SK-N-SH (cell line): ENCODE data around the gene TAF5L. TPM values are rescaled to one million over a fixed set of nuclear protein-coding genes. Genes with fewer than 3 reads are reported as not detected.
A peak's percentile ranks its signal among the peaks of the same experiment; 100 is the strongest.

ENCODE experiments used
- CTCF ChIA-PET: fragments of 300-600, 350-600 bp; formaldehyde crosslinking; extraction: SDS; loops from one replicate; lab custom pipeline; 2021; lab: Yijun Ruan, JAX
- POLR2A ChIA-PET: fragments of 350-600 bp; sonication (Branson Sonifier 250); formaldehyde crosslinking; extraction: SDS; loops from one replicate; lab custom pipeline; 2020; ENCODE audit warnings: antibody characterized with exemption, inconsistent platforms; lab: Yijun Ruan, JAX
- DNase-seq: peaks from one replicate; pipeline ENCODE4 v3.0.0; 2012
- H2AFZ ChIP-seq: fragments of 200-600 bp; sonication (generic); 2 replicates; pipeline ENCODE4 v1.8.1; 2016; ENCODE audit warnings: antibody characterized with exemption, mild to moderate bottlenecking, low read depth
- H3F3A ChIP-seq: fragments of 200-600 bp; sonication (generic); replicated peaks from 2 replicates; pipeline ENCODE3; 2016; ENCODE audit warnings: antibody characterized with exemption, mild to moderate bottlenecking; ENCODE audit not compliant: insufficient read depth
- H3K27ac ChIP-seq, 2 experiments: fragments of 200-500 bp in 1 of 2; fragments of 200-600 bp in 1 of 2; sonication (Bioruptor generic) in 1 of 2; sonication (generic), shearing (Covaris generic) in 1 of 2; 2 replicates each; pipeline versions ENCODE4 v1.5.1 to v1.6.1; 2014 to 2016; ENCODE audit warnings: low read depth in 2 of 2, inconsistent platforms in 1 of 2, low read length in 1 of 2, mild to moderate bottlenecking in 1 of 2, mixed read lengths in 1 of 2
- H3K27me3 ChIP-seq: fragments of 200-600 bp; sonication (generic), shearing (Covaris generic); 2 replicates; pipeline ENCODE4 v1.6.1; 2016; ENCODE audit warnings: mixed run types; ENCODE audit not compliant: insufficient read depth
- H3K36me3 ChIP-seq, 2 experiments: fragments of 200-500 bp in 1 of 2; fragments of 200-600 bp in 1 of 2; sonication (Bioruptor generic) in 1 of 2; sonication (generic) in 1 of 2; replicated peaks in 1 of 2; 2 replicates each; pipeline versions ENCODE3 to v1.5.1; 2014 to 2016; ENCODE audit warnings: low read length in 1 of 2, mild to moderate bottlenecking in 1 of 2; ENCODE audit not compliant: insufficient read depth in 2 of 2, control insufficient read depth in 1 of 2
- H3K4me1 ChIP-seq, 2 experiments: fragments of 200-500 bp in 1 of 2; fragments of 200-600 bp in 1 of 2; sonication (Bioruptor generic) in 1 of 2; sonication (generic), shearing (Covaris generic) in 1 of 2; 2 replicates each; pipeline versions ENCODE4 v1.5.1 to v1.6.1; 2014 to 2016; ENCODE audit warnings: low read depth in 1 of 2, low read length in 1 of 2, mixed run types in 1 of 2; ENCODE audit not compliant: insufficient read depth in 2 of 2, control insufficient read depth in 1 of 2
- H3K4me2 ChIP-seq: fragments of 200-600 bp; sonication (generic), shearing (Covaris generic); 2 replicates; pipeline ENCODE4 v1.6.1; 2017; ENCODE audit warnings: mixed run types
- H3K4me3 ChIP-seq, 2 experiments: fragments of 200-500 bp in 1 of 2; fragments of 200-600 bp in 1 of 2; sonication (Bioruptor generic) in 1 of 2; sonication (generic), shearing (Covaris generic) in 1 of 2; 2 replicates each; pipeline versions ENCODE4 v1.5.1 to v1.8.1; 2014 to 2016; ENCODE audit warnings: low read depth in 2 of 2, inconsistent platforms in 1 of 2, low read length in 1 of 2, mild to moderate bottlenecking in 1 of 2, mixed read lengths in 1 of 2, moderate library complexity in 1 of 2
- H3K79me2 ChIP-seq: fragments of 200-600 bp; sonication (generic); 2 replicates; pipeline ENCODE4 v1.8.1; 2017; ENCODE audit warnings: mild to moderate bottlenecking; ENCODE audit not compliant: insufficient read depth
- H3K9ac ChIP-seq: fragments of 200-600 bp; sonication (generic); 2 replicates; pipeline ENCODE4 v1.6.1; 2017; ENCODE audit warnings: mixed run types
- H3K9me2 ChIP-seq: fragments of 200-600 bp; sonication (generic); 2 replicates; pipeline ENCODE4 v1.6.1; 2017; ENCODE audit warnings: mixed run types
- H3K9me3 ChIP-seq: fragments of 200-600 bp; sonication (generic); 2 replicates; pipeline ENCODE4 v1.6.1; 2017; ENCODE audit warnings: mixed run types, mild to moderate bottlenecking, moderate library complexity
- H4K20me1 ChIP-seq: fragments of 200-600 bp; sonication (generic); 2 replicates; pipeline ENCODE4 v1.6.1; 2017; ENCODE audit warnings: mild to moderate bottlenecking, mixed run types; ENCODE audit not compliant: insufficient read depth
- ELF1 ChIP-seq: IDR thresholded peaks from 2 replicates; pipeline ENCODE4 v1.4.0; 2012
- EP300 ChIP-seq, 2 experiments: IDR thresholded peaks; 2 replicates each; pipeline versions ENCODE4 v1.4.0 to v1.6.1; 2012; ENCODE audit warnings: borderline replicate concordance in 1 of 2, low read depth in 1 of 2, low read length in 1 of 2
- EZH2phosphoT487 ChIP-seq: fragments of 200-600 bp; sonication (generic); IDR thresholded peaks from 2 replicates; pipeline ENCODE4 v1.6.1; 2017; ENCODE audit warnings: low read depth, mixed run types, mild to moderate bottlenecking, antibody characterized with exemption, moderate library complexity, borderline replicate concordance
- FOSL2 ChIP-seq: IDR thresholded peaks from 2 replicates; pipeline ENCODE4 v1.4.0; 2012; ENCODE audit warnings: low read depth, mild to moderate bottlenecking, moderate library complexity, borderline replicate concordance
- GABPA ChIP-seq: IDR thresholded peaks from 2 replicates; pipeline ENCODE4 v1.4.0; 2012; ENCODE audit warnings: low read depth, mild to moderate bottlenecking
- GATA2 ChIP-seq: sonication (generic); formaldehyde crosslinking; IDR thresholded peaks from 2 replicates; pipeline ENCODE4 v1.5.0; 2020; ENCODE audit warnings: mild to moderate bottlenecking, missing genetic modification reagents
- IRF3 ChIP-seq: fragments of 150-350 bp; IDR thresholded peaks from 2 replicates; pipeline ENCODE4 v1.6.1; 2016; ENCODE audit warnings: mild to moderate bottlenecking, low read depth, low read length
- MAX ChIP-seq: IDR thresholded peaks from 2 replicates; pipeline ENCODE4 v1.4.0; 2012; ENCODE audit warnings: low read depth
- NFIC ChIP-seq: IDR thresholded peaks from 2 replicates; pipeline ENCODE4 v1.4.0; 2012; ENCODE audit warnings: borderline replicate concordance
- RAD21 ChIP-seq: IDR thresholded peaks from 2 replicates; pipeline ENCODE4 v1.6.1; 2012; ENCODE audit warnings: mild to moderate bottlenecking, low read length
- RCOR1 ChIP-seq: fragments of 150-350 bp; IDR thresholded peaks from 2 replicates; pipeline ENCODE4 v1.6.1; 2017; ENCODE audit warnings: antibody characterized with exemption, low read length
- RXRA ChIP-seq: IDR thresholded peaks from 2 replicates; pipeline ENCODE4 v1.4.0; 2012; ENCODE audit warnings: low read depth, mild to moderate bottlenecking, borderline replicate concordance
- WGBS: methylation state at CpG from one replicate; pipeline ENCODE4 v1.1.6; 2017; ENCODE audit warnings: low lambda C conversion rate; 5-methylcytosine and 5-hydroxymethylcytosine counted together
- polyA plus RNA-seq, 3 experiments: library from polyadenylated mRNA; depleted of rRNA; stranded (reverse); fragments of >200 nt; gene quantifications; 2 replicates each; pipeline ENCODE4 v1.2.3, GENCODE V29; 2012
- TF ChIP-seq, protein P1 (sequence below): IDR thresholded peaks from 2 replicates; pipeline ENCODE4 v1.6.1; 2012; ENCODE audit warnings: mild to moderate bottlenecking, low read depth, low read length, moderate library complexity
- TF ChIP-seq, protein P2 (sequence below): fragments of 200-600 bp; sonication (generic); IDR thresholded peaks from 2 replicates; pipeline ENCODE4 v1.6.1; 2017; ENCODE audit warnings: antibody characterized with exemption, mild to moderate bottlenecking, moderate library complexity
- TF ChIP-seq, protein P3 (sequence below): IDR thresholded peaks from 2 replicates; pipeline ENCODE4 v1.4.0; 2012; ENCODE audit warnings: low read depth, borderline replicate concordance

TAF5L gene
- polyA plus RNA-seq, 1 of the 3 experiments (the other 2 are of a cell fraction) = 17.1 TPM

DNA sequence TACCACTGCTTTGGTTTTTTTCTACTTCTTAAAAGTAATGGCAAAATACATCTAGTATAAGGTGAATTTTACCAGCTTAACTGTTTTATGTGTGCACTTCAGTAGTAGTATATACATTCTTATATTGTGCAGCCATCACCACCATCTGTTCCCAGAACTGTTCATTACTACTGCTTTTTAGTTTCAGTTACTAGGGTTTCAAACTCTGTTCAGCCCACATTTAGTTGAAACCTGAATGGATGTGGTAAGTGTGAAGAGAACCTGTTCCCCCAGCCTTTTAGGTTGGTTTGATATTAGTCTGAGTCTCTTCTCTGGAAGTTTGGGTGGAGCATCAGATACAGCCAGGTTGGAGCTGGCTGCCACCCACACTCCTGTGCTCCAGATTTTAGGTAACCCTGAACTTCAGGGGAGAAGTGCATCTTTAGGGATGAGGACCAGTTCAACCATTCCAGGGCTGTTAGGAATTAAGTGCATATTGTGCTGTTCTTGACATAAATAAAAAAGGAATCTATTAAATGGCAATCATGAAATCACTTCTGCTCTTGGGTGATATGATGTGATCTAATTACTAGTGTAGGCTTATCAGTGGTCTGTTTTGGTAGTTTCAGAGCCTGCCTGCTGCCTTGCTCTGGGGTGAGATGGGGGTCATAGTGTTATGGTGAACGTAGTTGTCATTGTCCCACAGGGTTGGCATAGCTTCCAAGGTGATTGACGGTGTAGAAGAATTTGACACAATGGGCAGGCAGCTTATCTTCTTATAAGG, 32.3 kb upstream of the TAF5L start:
- ChIA-PET POLR2A (no interaction called here), CTCF (interaction anchor here (0.8 to 1.3 kb wide), 2 partner anchors 173 to 654 kb away, joined by 3 read pairs; no protein-coding TSS in a partner anchor)
- DNase-seq = peak; percentile 48
- H3K4me1 ChIP-seq = peaks cover 0 to 14% of the 10 kb centered on the region in 2 experiments; a peak in 2 of 4 replicates
- 88% methylated on average over 2 of the region's 2 CpGs for WGBS
- no peak overlapping the region for H3K9ac ChIP-seq
- H3K27me3 ChIP-seq = no peaks in the 10 kb centered on the region
- H3K4me3 ChIP-seq = no peak overlapping the region
- no peaks in the 10 kb centered on the region for H4K20me1 ChIP-seq
- H3K36me3 ChIP-seq = peaks cover 46 to 85% of the 10 kb centered on the region in 2 experiments
- H3K4me2 ChIP-seq = no peak overlapping the region
- H3K79me2 ChIP-seq = no peaks in the 10 kb centered on the region
- H3K9me3 ChIP-seq = no peaks in the 10 kb centered on the region
- no peak overlapping the region for H3K27ac ChIP-seq
- TF ChIP-seq, protein P1, sequence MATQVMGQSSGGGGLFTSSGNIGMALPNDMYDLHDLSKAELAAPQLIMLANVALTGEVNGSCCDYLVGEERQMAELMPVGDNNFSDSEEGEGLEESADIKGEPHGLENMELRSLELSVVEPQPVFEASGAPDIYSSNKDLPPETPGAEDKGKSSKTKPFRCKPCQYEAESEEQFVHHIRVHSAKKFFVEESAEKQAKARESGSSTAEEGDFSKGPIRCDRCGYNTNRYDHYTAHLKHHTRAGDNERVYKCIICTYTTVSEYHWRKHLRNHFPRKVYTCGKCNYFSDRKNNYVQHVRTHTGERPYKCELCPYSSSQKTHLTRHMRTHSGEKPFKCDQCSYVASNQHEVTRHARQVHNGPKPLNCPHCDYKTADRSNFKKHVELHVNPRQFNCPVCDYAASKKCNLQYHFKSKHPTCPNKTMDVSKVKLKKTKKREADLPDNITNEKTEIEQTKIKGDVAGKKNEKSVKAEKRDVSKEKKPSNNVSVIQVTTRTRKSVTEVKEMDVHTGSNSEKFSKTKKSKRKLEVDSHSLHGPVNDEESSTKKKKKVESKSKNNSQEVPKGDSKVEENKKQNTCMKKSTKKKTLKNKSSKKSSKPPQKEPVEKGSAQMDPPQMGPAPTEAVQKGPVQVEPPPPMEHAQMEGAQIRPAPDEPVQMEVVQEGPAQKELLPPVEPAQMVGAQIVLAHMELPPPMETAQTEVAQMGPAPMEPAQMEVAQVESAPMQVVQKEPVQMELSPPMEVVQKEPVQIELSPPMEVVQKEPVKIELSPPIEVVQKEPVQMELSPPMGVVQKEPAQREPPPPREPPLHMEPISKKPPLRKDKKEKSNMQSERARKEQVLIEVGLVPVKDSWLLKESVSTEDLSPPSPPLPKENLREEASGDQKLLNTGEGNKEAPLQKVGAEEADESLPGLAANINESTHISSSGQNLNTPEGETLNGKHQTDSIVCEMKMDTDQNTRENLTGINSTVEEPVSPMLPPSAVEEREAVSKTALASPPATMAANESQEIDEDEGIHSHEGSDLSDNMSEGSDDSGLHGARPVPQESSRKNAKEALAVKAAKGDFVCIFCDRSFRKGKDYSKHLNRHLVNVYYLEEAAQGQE = no peak
- TF ChIP-seq ELF1 = no peak
- TF ChIP-seq RAD21 = no peak
- TF ChIP-seq RXRA = no peak
- peak; percentile 13; the same call in 1 of the 2 replicates for TF ChIP-seq RCOR1
- TF ChIP-seq FOSL2 = no peak
- no peak for TF ChIP-seq NFIC
- TF ChIP-seq, protein P2, sequence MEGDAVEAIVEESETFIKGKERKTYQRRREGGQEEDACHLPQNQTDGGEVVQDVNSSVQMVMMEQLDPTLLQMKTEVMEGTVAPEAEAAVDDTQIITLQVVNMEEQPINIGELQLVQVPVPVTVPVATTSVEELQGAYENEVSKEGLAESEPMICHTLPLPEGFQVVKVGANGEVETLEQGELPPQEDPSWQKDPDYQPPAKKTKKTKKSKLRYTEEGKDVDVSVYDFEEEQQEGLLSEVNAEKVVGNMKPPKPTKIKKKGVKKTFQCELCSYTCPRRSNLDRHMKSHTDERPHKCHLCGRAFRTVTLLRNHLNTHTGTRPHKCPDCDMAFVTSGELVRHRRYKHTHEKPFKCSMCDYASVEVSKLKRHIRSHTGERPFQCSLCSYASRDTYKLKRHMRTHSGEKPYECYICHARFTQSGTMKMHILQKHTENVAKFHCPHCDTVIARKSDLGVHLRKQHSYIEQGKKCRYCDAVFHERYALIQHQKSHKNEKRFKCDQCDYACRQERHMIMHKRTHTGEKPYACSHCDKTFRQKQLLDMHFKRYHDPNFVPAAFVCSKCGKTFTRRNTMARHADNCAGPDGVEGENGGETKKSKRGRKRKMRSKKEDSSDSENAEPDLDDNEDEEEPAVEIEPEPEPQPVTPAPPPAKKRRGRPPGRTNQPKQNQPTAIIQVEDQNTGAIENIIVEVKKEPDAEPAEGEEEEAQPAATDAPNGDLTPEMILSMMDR = no peak
- TF ChIP-seq IRF3 = no peak
- peak in 1 of 2 experiments; percentile 69; a peak in 2 of 4 replicates for TF ChIP-seq EP300 (IDR thresholded peaks at IDR 0.05; ENCODE audit: borderline replicate concordance in 1 of 2, low read depth in 1 of 2, low read length in 1 of 2)
- TF ChIP-seq, protein P3, sequence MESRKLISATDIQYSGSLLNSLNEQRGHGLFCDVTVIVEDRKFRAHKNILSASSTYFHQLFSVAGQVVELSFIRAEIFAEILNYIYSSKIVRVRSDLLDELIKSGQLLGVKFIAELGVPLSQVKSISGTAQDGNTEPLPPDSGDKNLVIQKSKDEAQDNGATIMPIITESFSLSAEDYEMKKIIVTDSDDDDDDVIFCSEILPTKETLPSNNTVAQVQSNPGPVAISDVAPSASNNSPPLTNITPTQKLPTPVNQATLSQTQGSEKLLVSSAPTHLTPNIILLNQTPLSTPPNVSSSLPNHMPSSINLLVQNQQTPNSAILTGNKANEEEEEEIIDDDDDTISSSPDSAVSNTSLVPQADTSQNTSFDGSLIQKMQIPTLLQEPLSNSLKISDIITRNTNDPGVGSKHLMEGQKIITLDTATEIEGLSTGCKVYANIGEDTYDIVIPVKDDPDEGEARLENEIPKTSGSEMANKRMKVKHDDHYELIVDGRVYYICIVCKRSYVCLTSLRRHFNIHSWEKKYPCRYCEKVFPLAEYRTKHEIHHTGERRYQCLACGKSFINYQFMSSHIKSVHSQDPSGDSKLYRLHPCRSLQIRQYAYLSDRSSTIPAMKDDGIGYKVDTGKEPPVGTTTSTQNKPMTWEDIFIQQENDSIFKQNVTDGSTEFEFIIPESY = no peak
- TF ChIP-seq MAX = no peak
- peak; percentile 62 for TF ChIP-seq GATA2 (CRISPR knock-in tag)
- TF ChIP-seq EZH2phosphoT487 = no peak
- no peak for TF ChIP-seq GABPA
- TF ChIP-seq, all 33 proteins: peak for 3
- Histone ChIP-seq H3K9me2 (no peaks in the 10 kb centered on the region), H2AFZ (no peak overlapping the region), H3F3A (no peaks in the 10 kb centered on the region)
